ENCODE measurements around the gene ATP13A3.
A peak's percentile ranks its signal among the peaks of the same experiment; 100 is the strongest.

Gene ATP13A3

DNA sequence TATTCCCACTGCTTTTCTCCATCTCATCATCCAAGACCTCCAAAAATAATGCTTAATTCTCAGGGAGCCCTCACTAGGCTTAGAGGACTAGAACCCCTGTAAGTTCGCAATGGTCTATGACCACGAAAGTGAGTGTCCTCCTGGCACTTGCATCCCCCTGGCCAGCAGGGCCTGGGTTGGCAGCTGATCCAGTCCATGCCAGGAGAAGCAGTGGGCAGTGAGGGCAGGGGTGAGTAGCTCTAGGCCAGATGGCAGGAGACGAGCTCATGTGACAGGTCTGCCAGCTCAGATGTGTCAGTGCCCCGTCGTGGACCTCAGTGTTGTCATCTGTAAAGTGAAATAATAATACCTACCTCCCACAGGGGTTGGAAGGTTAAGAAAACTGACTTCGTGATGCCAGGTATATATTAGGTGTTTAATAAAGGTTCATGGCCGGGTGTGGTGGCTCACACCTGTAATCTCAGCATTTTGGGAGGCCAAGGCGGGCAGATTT, 98.8 kb downstream of the ATP13A3 start:
- no peak for DNase-seq

- DNase-seq, result no peak
Observed at GRCh38 chr3:194387276-194387675, 99.5 kb downstream of the ATP13A3 start.

DNA sequence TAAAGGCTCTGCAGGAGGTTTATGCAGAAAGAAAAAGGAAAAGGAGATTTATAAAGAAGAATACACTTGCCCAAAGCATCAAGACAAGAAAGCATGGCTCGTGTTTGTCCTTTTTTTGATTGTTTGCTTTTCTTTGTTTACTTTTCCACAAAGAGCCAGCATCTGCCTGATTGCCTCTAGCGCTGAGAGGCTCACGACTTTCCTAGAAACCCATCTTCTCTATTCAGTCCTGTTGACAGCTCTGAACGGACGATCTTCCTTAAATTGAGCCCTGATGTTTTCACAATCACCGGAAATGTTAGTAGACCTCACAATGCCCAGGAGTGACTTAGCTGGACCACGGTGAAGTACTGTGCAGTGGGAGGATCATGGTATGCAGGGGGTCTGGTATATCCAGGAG, 100.2 kb downstream of the ATP13A3 start:
- no peak for DNase-seq

GRCh38 chr3:194386066-194386465, 100.7 kb downstream of the ATP13A3 start:
- DNase-seq, result no peak

GRCh38 chr3:194384569-194385001, 102.2 kb downstream of the ATP13A3 start:
- DNase-seq, result no peak

DNA sequence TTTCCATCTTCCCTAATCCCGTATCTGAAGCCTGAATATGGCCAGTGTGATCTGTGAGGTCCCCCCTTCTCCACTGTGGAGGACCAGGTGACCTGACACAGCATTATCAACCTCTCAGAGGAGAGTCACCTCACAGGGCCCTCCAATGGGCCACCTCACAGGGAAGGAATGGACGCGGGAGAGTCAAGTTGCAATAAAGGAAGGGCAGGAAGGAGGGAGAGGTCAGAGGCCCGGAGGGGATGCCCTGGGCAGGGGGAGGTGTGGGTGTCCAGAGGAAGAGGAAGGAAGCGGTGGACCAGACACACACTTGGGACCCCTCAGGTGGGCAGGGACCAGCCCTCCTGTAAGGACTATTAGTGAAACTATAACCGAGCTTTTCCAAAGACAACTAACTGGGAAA, 102.6 kb downstream of the ATP13A3 start:
- DNase-seq, result no peak

- DNase-seq, result no peak
Observed at GRCh38 chr3:194383276-194383940, 103.4 kb downstream of the ATP13A3 start.

GRCh38 chr3:194382892-194383223, 103.9 kb downstream of the ATP13A3 start:
- DNase-seq, result no peak

- no peak for DNase-seq
Observed at GRCh38 chr3:194382196-194382891, 104.5 kb downstream of the ATP13A3 start.

- DNase-seq, result peak; percentile 73
Observed at GRCh38 chr3:194381460-194381875, 105.3 kb downstream of the ATP13A3 start.

GRCh38 chr3:194380326-194380725, 106.5 kb downstream of the ATP13A3 start:
- DNase-seq, result no peak

- DNase-seq, result peak; percentile 18
Observed at GRCh38 chr3:194379651-194380050, 107.2 kb downstream of the ATP13A3 start.

DNA sequence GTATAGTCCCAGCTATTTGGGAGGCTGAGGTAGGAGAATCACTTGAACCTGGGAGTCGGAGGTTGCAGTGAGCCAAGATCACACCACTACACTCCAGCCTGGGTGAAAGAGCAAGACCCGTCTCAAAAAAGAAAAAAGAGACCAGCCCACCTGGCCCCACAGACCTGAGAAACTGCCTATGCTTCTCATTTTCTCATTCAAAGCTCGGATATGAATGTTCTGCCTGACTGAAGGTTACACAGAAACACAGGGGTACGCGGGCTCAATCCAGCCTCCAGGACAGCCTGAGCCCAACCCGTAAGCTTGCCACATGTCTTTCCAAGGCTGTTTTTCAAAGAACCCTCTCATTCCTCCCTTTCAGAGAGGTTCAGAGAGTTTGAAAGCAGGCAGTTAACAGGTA, 107.6 kb downstream of the ATP13A3 start:
- DNase-seq, result no peak

GRCh38 chr3:194377708-194378107, 109.1 kb downstream of the ATP13A3 start:
- DNase-seq, result no peak

DNA sequence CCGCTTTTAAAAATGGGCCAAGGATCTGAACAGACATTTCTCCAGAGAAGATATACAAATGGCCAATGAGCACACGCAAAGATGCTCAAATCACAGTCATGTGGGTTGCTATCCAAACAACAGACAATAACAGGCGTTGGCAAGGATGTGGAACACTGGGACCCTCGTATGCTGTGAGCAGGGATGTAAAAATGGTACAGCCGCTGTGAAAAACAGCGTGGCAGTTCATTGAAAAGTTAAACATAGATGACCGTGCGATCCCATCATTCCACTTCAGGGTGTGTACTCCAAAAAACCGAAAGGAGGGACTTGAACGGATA, 110.6 kb downstream of the ATP13A3 start:
- no peak for DNase-seq

GRCh38 chr3:194375473-194376240, 111.1 kb downstream of the ATP13A3 start:
- DNase-seq, result peak; percentile 52

DNA sequence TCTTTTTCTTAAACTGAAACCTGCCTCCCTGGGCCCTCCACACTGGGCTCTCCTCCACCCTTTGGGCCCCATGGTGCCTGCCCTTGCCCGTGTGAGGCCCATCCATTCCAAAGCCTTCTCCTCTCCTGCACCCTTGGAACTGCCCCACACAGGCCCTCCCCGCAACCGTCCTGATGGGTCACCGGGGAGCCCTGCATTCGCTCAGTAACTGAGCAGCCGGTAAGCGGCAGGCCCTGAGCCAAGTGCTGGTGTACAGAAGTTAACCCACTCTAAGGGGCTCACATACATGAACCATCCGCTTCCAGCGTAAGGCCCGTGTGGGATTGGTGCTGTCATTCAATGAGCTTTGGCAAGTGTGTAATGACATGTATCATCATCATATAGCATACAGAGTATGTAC, 111.9 kb downstream of the ATP13A3 start:
- DNase-seq, result no peak

- no peak for DNase-seq
Observed at GRCh38 chr3:194373899-194374298, 112.9 kb downstream of the ATP13A3 start.

DNA sequence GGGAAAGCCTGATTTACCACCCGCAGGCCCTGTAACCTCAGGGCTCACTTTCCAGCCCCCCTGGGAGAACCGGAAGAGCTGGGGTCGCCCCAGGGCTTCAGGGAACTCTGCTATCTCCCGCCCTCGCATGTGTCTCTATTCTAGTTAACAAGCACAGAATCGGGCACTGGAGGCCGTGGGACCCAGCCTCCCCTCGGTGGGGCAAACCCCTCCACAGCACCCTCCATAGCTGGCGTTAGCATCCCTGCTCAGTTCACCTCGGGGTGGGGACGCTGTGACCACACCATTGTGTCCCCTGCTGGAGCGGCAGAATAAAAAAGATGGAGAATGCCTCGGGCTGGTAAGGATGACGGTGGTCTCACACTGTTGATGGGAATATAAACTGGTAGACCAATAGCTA, 113.8 kb downstream of the ATP13A3 start:
- DNase-seq, result no peak

- no peak for DNase-seq
Observed at GRCh38 chr3:194370753-194371152, 116.0 kb downstream of the ATP13A3 start.

DNA sequence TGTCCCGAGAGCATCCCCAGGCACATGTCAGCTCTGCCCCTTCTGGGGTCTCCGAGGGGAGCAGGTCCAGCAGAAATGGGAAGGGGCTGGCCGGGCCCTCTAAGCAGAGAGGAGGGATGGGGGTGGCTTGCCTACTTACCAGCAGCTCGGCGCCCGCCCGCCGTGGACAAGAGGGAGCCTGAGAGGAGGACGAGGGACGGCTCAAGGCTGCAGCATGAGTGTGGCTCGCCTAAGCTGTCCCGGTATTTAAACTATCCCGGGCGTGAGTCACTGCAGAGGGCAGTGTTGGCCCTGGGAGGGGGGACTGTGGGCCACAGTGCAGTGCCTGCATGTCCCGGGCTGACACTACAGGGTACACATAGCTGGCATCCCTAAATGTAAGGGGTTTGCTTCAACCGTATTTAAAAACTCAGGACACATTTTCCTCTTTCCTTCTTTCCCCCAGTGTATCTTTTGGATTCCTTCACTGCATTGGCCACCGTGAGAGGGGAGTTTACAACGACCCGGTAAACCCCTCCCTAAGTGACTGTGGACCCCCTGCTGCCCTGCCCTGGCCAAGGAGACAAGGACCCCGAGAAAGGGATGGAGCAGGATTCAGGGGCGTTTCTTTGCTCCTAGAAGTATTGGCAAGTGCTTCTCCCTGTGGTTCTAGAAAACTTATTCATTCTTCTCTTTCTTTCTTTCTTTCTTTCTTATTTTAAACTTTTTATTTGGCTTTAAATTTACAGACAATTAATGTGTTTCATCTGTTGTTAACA, 117.1 kb downstream of the ATP13A3 start, which contains the start of gene LRRC15:
TSS of gene LRRC15 (minus strand) at position 222 of the 758 bp plus-strand sequence. CDS start 8,700 bp downstream, outside the sequence.
- no peak for DNase-seq

- no peak for DNase-seq
Observed at GRCh38 chr3:194368918-194369317, 117.9 kb downstream of the ATP13A3 start.

Measured in NCI-H2227 treated with DMSO at 0.1 percent for 48 hours (cell line).